DND-41 (cell line): ENCODE results near the gene TFAP2B.

Experiments
- ATAC-seq: fragments of 200-7000 bp; cut with Tn5 transposase; 3 replicates; pipeline ENCODE4 v1.9.1; 2021; ENCODE audit warnings: low read depth; ENCODE audit not compliant: insufficient read depth
- DNase-seq: peaks from one replicate; pipeline ENCODE4 v3.0.0-alpha.2; 2020
- H2AFZ ChIP-seq: 2 replicates; pipeline ENCODE4 v1.6.0; 2012; ENCODE audit warnings: low read depth, low read length
- H3K27ac ChIP-seq: 2 replicates; pipeline ENCODE4 v1.5.1; 2012; ENCODE audit warnings: low read length, inconsistent platforms
- H3K27me3 ChIP-seq: fragments of 200-600 bp; sonication (generic); 2 replicates; pipeline ENCODE4 v1.6.0; 2012; ENCODE audit warnings: low read length, mild to moderate bottlenecking, inconsistent platforms; ENCODE audit not compliant: insufficient read depth, poor library complexity
- H3K36me3 ChIP-seq: 2 replicates; pipeline ENCODE4 v1.5.1; 2012; ENCODE audit warnings: low read length, inconsistent platforms; ENCODE audit not compliant: insufficient read depth
- H3K4me1 ChIP-seq: 2 replicates; pipeline ENCODE4 v1.5.1; 2012; ENCODE audit warnings: mild to moderate bottlenecking, low read length; ENCODE audit not compliant: insufficient read depth
- H3K4me2 ChIP-seq: 2 replicates; pipeline ENCODE4 v1.6.0; 2012; ENCODE audit warnings: mild to moderate bottlenecking, moderate library complexity, low read length, inconsistent platforms; ENCODE audit not compliant: insufficient read depth
- H3K4me3 ChIP-seq, 2 experiments: fragments of 200-600 bp in 1 of 2; shearing (Covaris generic) in 1 of 2; 2 replicates each; pipeline ENCODE4 v1.5.1; 2012 to 2016; ENCODE audit warnings: inconsistent platforms in 2 of 2, low read length in 2 of 2, mild to moderate bottlenecking in 2 of 2, low read depth in 1 of 2, moderate library complexity in 1 of 2
- H3K79me2 ChIP-seq: 2 replicates; pipeline ENCODE4 v1.6.0; 2012; ENCODE audit warnings: low read length, inconsistent platforms; ENCODE audit not compliant: insufficient read depth
- H3K9ac ChIP-seq: 2 replicates; pipeline ENCODE4 v1.6.0; 2012; ENCODE audit warnings: low read depth, mild to moderate bottlenecking, inconsistent platforms, low read length, moderate library complexity
- H3K9me3 ChIP-seq: 2 replicates; pipeline ENCODE4 v1.5.1; 2012; ENCODE audit warnings: low read length, moderate library complexity, mild to moderate bottlenecking, inconsistent platforms; ENCODE audit not compliant: insufficient read depth, severe bottlenecking
- H4K20me1 ChIP-seq: 2 replicates; pipeline ENCODE4 v1.6.0; 2012; ENCODE audit warnings: low read length; ENCODE audit not compliant: insufficient read depth
- CTCF ChIP-seq: IDR thresholded peaks from 2 replicates; pipeline ENCODE4 v1.5.1; 2012; ENCODE audit warnings: borderline replicate concordance, low read length, moderate library complexity, mild to moderate bottlenecking; ENCODE audit not compliant: poor library complexity, severe bottlenecking; ENCODE audit errors: extremely low read depth
- EZH2 ChIP-seq: IDR thresholded peaks from 3 replicates; pipeline ENCODE4 v1.6.1; 2012; ENCODE audit warnings: borderline replicate concordance, low read depth, mild to moderate bottlenecking, moderate library complexity, low read length, inconsistent platforms; ENCODE audit not compliant: severe bottlenecking

The TFAP2B gene

GRCh38 chr6:50842861-50843384 lies 24.3 kb downstream of the TFAP2B start:
- Histone ChIP-seq H3K79me2 (no peaks in the 10 kb centered on the region), H3K4me3 (no peak overlapping the region), H3K9me3 (no peaks in the 10 kb centered on the region), H4K20me1 (no peaks in the 10 kb centered on the region), H3K9ac (no peak overlapping the region), H3K36me3 (no peaks in the 10 kb centered on the region), H3K27me3 (no peaks in the 10 kb centered on the region), H3K4me2 (no peak overlapping the region), H3K4me1 (no peaks in the 10 kb centered on the region), H2AFZ (no peak overlapping the region), H3K27ac (no peak overlapping the region)
- no peak for ATAC-seq
- DNase-seq: no peak
- TF ChIP-seq EZH2 (no peak), CTCF (no peak)

- TF ChIP-seq EZH2: no peak
- TF ChIP-seq CTCF: no peak
- ATAC-seq: no peak
- Histone ChIP-seq H3K4me3 (no peak overlapping the region), H3K79me2 (no peaks in the 10 kb centered on the region), H4K20me1 (no peaks in the 10 kb centered on the region), H2AFZ (no peak overlapping the region), H3K27me3 (no peaks in the 10 kb centered on the region), H3K36me3 (no peaks in the 10 kb centered on the region), H3K27ac (no peak overlapping the region), H3K9me3 (no peaks in the 10 kb centered on the region), H3K4me2 (no peak overlapping the region), H3K9ac (no peak overlapping the region), H3K4me1 (no peaks in the 10 kb centered on the region)
- no peak for DNase-seq
Measured at GRCh38 chr6:50843842-50844241, 25.2 kb downstream of the TFAP2B start.

GRCh38 chr6:50845499-50846143 lies 26.9 kb downstream of the TFAP2B start:
- ATAC-seq (no peak), DNase-seq (no peak)
- H3K9me3 ChIP-seq: no peaks in the 10 kb centered on the region
- H3K27ac ChIP-seq: no peak overlapping the region
- H3K27me3 ChIP-seq: no peaks in the 10 kb centered on the region
- no peaks in the 10 kb centered on the region for H3K4me1 ChIP-seq
- H3K9ac ChIP-seq: no peak overlapping the region
- no peaks in the 10 kb centered on the region for H3K79me2 ChIP-seq
- no peak for TF ChIP-seq EZH2
- TF ChIP-seq CTCF: no peak
- H3K4me2 ChIP-seq: no peak overlapping the region
- no peaks in the 10 kb centered on the region for H3K36me3 ChIP-seq
- no peaks in the 10 kb centered on the region for H4K20me1 ChIP-seq
- H3K4me3 ChIP-seq: no peak overlapping the region
- H2AFZ ChIP-seq: no peak overlapping the region
